Camera-type eye (tissue), 1 donor: ENCODE results near the gene CXCL16. TPM values are rescaled to one million over a fixed set of nuclear protein-coding genes. Genes with fewer than 3 reads are reported as not detected.

Experiments
- total RNA-seq: library from RNA; depleted of rRNA; stranded (reverse); fragments of >200 nt; gene quantifications from one replicate; pipeline ENCODE4 v1.2.3, GENCODE V29; 2014

CXCL16 gene
- total RNA-seq: 9.7 TPM

GRCh38 chr17:4739122-4740024 is at the start of gene CXCL16, which contains the start of gene ZMYND15:
TSS of gene CXCL16 (minus strand) at chr17:4739928. CDS start at chr17:4739339, 589 bp downstream.
TSS of gene ZMYND15 (plus strand) at chr17:4739833. CDS start at chr17:4740549, 716 bp downstream.

GRCh38 chr17:4788807-4789700 is 49.3 kb upstream of the CXCL16 start, which contains the start of gene GLTPD2:
TSS of gene GLTPD2 (plus strand) at chr17:4788964. CDS start at chr17:4789012, 48 bp downstream.

GRCh38 chr17:4786106-4786511 is 46.4 kb upstream of the CXCL16 start, which contains the start of gene VMO1:
TSS of gene VMO1 (minus strand) at chr17:4786364. CDS start at chr17:4786352, 12 bp downstream.

GRCh38 chr17:4771519-4772234 is 31.9 kb upstream of the CXCL16 start, which contains the start of gene TM4SF5:
TSS of gene TM4SF5 (plus strand) at chr17:4771886. CDS start at chr17:4771923, 37 bp downstream.

GRCh38 chr17:4709794-4710692 is 29.7 kb downstream of the CXCL16 start, which contains the start of gene ARRB2:
TSS of gene ARRB2 (plus strand) at chr17:4710632. CDS start at chr17:4710722, 90 bp downstream.

Other genes with a start within 250 kb of the CXCL16 start
- 22.5 TPM for gene SPNS2, start 241.0 kb downstream of the CXCL16 start, total RNA-seq
- gene MYBBP1A, start 184.5 kb downstream of the CXCL16 start, total RNA-seq: 34.9 TPM
- 6.9 TPM for gene GGT6, start 179.4 kb downstream of the CXCL16 start, total RNA-seq
- gene SMTNL2, start 155.4 kb downstream of the CXCL16 start, total RNA-seq: 17.4 TPM
- gene ALOX15, start 98.2 kb downstream of the CXCL16 start, total RNA-seq: 2.9 TPM
- gene PELP1, start 35.8 kb downstream of the CXCL16 start, total RNA-seq: 53.7 TPM
- gene ARRB2, start 29.3 kb downstream of the CXCL16 start, total RNA-seq: 18.0 TPM
- gene MED11, start 8.5 kb downstream of the CXCL16 start, total RNA-seq: 14.5 TPM
- gene ZMYND15, start 95 bp downstream of the CXCL16 start, total RNA-seq: 0.27 TPM
- not detected for gene TM4SF5, start 32.0 kb upstream of the CXCL16 start, total RNA-seq
- gene VMO1, start 46.4 kb upstream of the CXCL16 start, total RNA-seq: 2.3 TPM
- gene GLTPD2, start 49.0 kb upstream of the CXCL16 start, total RNA-seq: not detected
- gene PSMB6, start 56.2 kb upstream of the CXCL16 start, total RNA-seq: 76.9 TPM
- 24.4 TPM for gene PLD2, start 67.2 kb upstream of the CXCL16 start, total RNA-seq
- 76.7 TPM for gene MINK1, start 93.4 kb upstream of the CXCL16 start, total RNA-seq
- 9.5 TPM for gene C17orf107, start 159.6 kb upstream of the CXCL16 start, total RNA-seq
- 0.44 TPM for gene CHRNE, start 163.2 kb upstream of the CXCL16 start, total RNA-seq
- gene GP1BA, start 192.3 kb upstream of the CXCL16 start, total RNA-seq: 0.22 TPM
- gene SLC25A11, start 200.1 kb upstream of the CXCL16 start, total RNA-seq: 51.3 TPM
- gene RNF167, start 200.3 kb upstream of the CXCL16 start, total RNA-seq: 35.5 TPM
- gene PFN1, start 208.6 kb upstream of the CXCL16 start, total RNA-seq: 177 TPM
- 174 TPM for gene ENO3, start 211.2 kb upstream of the CXCL16 start, total RNA-seq
- gene SPAG7, start 227.9 kb upstream of the CXCL16 start, total RNA-seq: 42.4 TPM
- 13.4 TPM for gene CAMTA2, start 247.7 kb upstream of the CXCL16 start, total RNA-seq